NCI-H1417 (cell line): Measurements from ENCODE around the gene CUTC.
"Not testable (repeated sequence)": the region's sequence is repeated elsewhere in the genome, so short reads cannot be mapped to it uniquely, and the experiment has no call there.

Source experiments
- DNase-seq, 3 experiments: peaks; one replicate each; lab custom pipeline; 2025; lab: John Stamatoyannopoulos, UW

Gene CUTC, protein sequence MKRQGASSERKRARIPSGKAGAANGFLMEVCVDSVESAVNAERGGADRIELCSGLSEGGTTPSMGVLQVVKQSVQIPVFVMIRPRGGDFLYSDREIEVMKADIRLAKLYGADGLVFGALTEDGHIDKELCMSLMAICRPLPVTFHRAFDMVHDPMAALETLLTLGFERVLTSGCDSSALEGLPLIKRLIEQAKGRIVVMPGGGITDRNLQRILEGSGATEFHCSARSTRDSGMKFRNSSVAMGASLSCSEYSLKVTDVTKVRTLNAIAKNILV

DNA sequence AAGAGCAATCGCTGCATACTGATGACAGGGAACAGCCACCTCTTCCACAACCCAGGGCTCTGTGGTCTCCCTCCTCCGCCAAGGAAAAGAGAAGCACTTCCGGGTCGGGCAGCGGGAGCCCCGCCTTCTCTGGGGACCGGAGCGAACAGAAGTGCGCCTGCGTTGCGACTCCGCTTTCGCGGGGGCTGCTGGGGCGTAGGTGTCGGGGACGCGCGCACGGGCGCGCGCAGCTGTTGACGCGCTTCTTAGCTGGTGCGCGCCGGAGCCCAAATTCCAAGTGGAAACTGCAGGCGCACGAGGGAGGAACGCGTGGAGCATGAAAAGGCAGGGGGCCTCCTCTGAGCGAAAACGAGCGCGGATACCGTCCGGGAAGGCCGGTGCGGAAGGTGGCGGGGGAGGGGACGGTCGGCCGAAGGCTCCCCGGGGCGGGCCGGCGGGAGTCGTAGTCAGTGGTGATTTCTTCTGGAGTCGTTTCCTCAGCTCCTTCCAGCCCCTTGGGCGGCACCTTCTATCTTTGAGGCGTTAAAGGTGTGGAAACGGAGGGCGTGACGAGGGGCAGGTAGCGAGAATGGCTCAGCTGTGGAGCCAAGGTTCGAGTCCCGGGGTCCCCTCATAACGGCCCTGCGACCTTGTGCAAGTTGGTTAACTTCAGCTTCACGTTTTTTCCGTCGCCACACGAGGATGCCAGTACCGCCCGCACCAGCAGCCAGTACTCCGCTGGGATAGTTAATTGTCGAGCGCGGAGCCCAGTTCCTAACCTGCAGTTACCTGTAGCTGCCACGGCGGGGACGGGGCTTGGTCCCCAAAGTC lies at the start of gene CUTC, which contains the start of gene COX15:
TSS of gene CUTC (plus strand) at position 202 of the 810 bp plus-strand sequence. CDS start at position 317, 115 bp downstream.
TSS of gene COX15 (minus strand) at position 95 of the 810 bp plus-strand sequence. CDS start at position 17, 78 bp downstream.
- peak; percentile 90 to 94 (median 91) for DNase-seq

DNA sequence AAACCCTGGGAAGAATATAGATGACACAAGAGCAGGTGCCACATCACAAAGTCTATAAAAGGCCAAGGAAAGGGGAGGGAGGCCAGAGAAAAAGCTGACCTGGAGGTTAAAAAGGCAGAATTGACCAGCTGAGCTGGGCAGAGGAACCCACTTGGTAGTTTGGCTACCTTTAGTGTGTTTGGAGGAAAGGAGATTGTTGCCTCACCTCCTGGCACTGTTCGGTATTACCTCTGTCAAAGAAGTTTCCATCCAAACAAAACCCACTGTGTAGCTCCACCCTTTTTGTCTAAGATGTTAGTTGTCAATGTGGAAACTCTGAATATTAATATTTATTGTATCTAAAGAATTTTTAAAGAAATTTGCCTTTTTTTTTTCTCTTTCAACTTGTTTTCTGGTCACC lies 49.3 kb upstream of the CUTC start:
- DNase-seq = no peak

DNA sequence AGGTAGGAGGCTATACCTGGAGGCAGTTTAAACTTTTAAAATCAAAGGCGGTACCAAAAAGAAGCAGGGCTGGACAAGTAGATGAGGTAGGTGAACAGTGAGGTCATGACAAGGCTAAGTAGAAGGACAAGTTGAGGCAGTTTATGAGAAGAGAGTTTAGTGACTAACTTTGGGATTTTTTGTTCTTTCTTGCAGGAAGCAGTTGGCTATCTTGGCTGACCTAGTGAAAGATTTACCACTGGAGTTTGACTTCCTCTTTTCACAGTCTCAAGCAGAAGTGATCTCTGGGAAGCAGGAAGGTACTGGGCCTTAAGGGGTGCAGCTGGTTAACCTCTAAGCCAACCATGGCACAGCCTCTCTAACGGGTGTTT lies 46.5 kb upstream of the CUTC start:
- no peak for DNase-seq

DNA sequence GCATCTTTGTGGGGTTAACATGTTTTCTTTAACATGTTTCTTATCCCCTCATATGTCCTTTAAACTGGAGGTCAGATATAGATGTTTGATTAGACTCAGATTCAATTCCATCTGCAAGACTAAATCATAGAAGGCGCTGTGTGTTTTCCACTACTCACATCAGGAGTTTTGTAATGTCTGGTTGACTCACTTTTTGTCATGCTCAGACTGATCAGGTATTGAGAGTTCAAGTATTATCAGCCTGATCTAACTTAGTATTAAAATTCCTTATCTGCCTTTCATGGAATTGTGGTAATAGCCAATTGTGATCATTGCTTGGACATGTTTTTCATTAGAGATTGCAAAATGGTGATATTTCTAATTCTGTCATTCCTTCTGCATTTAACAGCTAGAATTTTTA lies 42.6 kb upstream of the CUTC start:
- DNase-seq = no peak

DNA sequence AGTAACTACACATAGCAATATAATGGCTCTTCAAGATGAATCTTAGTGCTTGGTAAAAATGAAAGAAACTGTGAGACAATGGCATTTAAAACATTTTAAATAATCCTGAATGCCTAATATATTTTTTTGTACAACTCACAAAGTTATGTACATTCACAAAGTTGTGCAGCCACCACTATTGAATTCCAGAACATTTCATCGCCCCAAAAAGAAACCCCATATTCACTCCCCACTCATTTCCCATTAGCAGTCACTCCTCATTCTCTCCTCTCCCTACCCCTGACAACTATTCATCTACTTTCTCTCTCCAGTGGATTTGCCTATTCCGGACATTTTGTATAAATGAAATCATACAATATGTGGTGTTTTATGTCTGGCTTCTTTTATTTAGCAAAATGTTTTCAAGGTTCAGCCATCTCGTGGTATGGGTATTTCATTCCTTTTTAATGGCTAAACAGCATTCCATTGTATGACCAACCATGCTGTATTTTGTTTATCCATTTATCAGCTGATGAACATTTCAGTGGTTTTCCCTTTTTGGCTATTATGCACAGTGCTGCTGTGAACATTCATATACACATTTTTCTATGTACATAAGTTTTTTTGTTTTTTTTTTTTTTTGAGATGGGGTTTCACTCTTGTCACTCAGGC lies 38.0 kb upstream of the CUTC start:
- no peak for DNase-seq

DNA sequence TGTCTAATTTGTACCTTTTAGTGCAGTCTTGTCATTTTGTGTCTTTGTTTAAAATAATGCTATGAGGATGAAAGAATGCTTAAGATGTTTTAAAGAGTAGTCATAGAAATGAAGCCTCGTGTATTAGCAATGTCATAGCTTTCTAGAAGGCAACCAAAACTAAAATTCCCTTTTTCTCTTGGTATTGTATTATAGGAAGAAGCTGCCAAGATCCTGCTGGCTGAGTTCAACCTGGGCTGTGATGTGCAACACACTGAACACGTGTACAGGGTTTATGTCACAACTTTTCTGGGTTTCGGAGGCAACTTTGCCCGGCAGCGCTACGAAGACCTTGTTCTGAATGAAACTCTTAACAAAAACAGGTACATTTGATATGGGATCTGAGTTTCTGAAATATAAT lies 36.3 kb upstream of the CUTC start:
- no peak for DNase-seq

DNA sequence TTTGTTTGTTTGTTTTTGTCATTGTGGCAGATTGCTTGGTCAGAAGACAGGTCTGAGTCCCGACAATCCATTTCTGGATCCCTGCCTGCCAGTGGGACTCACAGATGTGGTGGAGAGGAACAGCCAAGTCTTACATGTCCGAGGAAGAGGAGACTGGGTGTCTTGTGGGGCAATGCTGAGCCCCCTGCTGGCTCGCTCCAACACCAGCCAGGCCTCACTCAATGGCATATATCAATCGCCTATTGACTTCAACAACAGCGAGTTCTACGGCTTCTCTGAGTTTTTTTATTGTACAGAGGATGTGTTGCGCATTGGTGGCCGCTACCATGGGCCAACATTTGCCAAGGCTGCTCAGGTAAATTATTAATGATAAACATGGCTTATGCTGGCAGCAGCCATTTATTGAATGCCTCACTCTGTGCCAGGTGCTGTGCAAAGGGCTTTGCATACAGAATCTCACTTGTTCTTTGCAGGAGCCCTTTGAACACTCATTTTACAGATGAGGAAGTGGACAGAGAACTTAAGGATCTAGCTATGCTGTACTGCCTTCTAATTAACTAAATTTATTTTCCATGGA lies 33.4 kb upstream of the CUTC start:
- no peak for DNase-seq

DNA sequence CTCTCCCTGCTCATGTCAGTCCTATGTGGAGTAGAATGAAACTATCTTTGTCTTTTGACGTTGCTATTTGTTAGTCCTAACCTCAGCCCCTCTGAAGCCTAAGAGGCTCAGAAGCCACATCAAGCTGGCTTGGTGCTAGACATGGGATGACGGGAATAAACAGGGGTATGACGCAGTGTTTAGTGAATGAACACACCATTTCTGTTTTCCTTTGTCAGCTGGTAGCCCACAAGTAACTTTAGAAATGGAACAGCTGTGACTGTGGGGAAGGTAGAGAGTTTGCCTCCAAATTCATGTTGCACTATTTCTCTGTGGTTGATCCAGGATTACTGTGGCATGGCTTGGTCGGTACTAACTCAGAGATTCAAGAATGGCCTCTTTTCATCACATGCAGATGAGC lies 31.4 kb upstream of the CUTC start:
- DNase-seq = no peak

DNA sequence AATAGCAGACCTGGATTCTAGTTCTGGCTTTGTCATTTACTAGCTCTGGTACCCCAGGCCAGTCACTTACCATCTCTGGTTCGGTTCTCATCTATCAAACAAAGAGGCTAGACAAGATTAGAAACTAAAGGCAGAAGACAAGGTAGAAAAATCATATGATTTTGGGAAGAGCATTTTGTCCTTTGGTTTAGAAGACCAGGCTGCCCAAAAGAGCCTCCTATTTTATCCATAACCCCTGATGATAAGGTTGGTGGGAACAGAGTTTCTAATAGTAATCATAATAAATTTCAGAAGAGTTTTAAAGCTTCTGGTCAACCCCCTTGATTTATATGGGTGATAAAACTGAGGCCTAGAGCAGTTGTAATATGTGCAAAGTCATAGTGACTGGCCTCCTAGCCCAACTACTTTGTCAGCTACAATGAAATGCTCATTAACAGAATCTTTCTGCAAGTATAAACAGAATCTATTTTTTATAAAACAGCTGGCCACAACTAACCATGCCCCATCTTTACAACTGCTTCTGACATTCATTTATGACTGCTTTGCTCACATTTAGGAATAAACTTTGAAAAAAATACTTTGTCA lies 23.5 kb upstream of the CUTC start:
- DNase-seq = no peak

DNA sequence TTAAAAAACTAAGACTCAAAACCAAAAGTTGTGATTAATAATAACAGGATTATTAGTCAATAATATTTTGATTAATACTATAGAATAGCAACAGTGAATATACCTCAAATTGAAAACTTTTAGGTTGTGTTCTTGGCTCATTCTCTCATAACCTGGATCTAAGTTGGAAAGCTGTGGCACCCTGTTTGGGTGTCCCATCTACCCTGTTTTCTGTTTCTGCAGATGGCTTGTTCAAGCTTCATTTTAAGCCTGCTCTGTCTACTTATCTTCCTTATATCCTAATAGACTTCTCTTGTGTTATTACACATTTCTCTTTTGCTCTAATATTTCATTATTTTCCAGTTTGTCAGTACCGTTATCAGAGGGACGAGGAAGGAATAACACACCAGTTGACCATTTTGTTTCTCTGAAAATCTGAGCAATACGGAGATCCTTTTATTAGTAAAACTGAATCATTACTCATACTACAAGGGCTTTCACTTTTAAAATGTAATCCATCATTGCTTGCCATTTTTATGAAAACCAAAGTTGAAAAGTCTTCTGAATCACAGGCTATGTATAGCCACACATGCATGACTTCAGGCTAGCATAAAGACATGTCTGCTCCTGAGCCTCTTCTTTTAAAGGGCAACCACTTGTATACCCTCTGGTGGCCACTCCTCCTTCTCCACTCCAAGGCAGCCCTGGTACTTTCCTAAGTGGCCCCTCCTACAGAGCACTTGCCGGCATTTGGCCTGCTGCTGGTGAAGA lies 22.4 kb upstream of the CUTC start:
- peak in 1 of 3 experiments; percentile 22 for DNase-seq

DNA sequence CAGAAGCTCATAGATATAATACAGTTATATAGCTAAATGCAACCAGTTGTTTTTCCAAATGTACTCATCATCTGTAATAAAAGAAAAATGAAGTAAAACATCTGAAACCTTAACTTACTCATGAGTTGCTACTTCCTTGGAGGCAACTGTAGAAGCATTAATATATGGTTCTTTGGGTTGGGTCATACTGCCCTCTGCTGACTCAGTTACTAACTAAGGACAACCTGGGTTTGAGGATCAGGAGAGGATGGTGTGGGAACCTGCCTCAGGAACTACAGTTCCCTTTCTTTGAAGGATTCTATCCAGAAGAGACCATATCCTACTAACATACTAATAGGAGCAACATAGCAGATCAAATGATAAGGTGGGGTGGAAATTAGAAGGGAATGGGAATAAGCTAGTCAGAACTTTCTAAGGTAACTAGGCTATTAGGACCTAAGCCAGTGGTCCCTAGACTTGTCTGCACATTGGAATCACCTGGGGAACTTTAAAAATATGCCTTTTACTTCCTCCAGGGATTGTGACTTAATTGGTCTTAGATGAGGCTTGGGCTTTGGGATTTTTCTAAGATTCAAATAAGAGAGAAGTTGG lies 20.8 kb upstream of the CUTC start:
- peak in 1 of 3 experiments; percentile 45 for DNase-seq

DNA sequence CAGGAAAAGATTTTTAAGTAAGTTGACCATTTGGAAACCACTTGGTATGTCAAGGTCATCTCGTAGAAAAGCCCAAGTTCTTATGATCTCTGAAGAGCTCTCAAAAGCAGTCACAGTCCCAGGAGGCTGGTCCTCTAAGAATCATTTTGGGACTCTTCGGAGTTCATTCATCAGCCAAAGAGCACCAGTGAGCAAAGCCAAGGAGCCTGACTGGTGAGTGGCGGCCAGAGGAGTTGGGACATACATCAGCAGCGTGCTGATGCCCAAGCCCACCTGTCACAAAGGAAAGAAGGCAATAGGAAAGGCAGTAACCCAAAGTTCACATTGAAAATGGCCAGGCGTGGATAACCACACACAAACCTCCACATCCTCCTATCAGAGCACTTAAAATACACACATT lies 17.6 kb upstream of the CUTC start:
- DNase-seq = no peak

DNA sequence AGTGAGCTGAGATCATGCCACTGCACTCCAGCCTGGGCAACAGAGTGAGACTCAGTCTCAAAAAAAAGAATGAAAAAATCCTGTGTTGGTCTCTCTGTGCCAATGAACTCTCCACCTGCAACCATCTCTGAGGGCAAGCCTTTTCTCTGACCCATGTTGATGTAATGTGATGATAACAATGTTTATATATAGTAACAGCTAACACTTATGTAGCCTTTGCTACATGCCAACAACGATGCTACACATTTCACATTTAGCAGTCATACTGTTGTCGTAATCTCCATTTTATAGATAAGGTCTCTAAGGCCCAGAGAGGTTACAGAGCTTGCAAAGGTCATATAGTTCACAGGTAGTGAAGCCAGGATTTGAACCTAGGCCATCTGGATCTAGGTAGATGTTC lies 11.6 kb upstream of the CUTC start:
- DNase-seq = no peak

DNA sequence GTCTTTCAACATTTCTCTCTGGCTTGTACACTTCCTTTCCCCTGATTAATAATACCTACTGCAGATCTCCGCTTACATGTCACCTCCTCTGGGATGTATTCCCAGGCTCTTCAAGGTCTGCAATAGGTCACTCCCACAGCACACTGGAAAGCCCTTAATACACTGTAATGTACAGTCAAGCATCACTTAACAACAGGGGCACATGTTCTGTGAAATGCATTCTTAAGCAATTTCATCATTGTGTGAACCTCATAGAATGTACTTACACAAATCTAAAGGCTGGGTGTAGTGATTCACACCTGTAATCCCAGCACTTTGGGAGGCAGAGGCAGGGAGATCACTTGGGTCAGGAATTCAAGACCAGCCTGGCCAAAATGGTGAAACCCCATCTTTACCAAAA lies 2.0 kb upstream of the CUTC start:
- DNase-seq = no peak

DNA sequence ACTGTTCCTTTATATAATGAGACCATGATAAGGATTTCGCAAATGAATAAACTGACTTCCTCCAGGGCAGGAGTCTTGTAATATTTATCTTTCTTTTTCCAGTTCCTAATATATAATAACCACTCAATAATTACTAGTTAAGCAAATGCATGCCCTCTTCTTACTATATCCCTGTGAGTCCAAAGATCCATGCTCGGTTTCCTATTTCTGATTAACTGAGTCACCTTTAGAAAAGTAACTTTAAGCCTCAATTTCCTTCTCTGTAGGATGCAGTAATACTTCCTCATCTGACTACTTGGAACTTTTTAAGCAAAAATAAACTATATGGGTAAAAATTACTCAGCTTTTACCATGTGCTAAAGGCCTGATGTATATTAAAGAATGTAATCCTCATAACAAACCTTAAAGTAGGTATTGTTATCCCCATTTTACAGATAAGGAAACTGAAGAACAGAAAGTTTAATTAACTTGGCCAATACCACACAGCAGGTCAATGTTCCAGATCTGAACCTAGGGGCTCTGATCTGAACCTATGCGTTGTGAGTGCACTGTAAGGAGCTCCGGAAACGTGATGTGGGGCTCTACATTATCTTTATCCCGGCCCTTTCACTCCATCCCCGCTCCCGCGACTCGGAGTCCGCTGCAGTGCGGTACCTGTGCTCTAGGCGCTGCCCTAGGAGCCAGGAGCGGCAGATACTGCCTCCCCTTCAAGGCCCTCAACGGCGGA lies 565 bp upstream of the CUTC start:
- DNase-seq = no peak

DNA sequence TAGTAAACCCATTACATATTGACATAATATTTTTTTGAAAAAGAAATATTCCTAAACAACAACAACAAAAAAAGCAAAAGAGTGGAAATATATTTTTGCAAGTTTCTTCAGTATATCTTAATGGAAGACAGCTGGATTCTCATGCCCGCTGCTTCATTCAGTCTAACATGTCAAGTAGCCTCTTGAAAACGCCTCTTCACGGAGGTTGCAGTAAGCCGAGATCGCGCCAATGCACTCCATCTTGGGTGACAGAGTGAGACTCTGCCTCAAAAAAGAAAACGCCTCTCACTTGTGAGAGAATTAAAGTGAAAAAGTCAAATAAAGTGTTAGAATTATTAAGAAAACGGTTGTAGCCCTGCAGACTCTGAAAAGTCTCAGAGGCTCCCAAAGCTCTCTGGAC lies 1.3 kb downstream of the CUTC start:
- peak in 2 of 3 experiments; percentile 34 to 78 for DNase-seq

DNA sequence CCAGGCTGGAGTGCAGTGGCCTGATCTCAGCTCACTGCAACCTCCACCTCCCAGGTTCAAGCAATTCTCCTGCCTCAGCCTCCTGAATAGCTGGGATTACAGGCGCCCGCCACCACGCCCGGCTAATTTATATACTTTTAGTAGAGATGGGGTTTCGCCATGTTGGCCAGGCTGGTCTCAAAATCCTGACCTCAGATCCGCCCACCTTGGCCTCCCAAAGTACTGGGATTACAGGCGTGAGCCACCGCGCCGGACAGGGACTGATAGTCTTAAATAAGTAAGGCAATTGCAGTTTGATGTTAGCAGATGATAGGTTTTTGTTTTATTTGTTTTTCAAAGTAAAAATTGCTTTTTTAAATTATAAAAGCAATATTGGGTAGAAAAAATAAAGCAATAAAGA lies 2.1 kb downstream of the CUTC start:
- DNase-seq = not testable (repeated sequence)

DNA sequence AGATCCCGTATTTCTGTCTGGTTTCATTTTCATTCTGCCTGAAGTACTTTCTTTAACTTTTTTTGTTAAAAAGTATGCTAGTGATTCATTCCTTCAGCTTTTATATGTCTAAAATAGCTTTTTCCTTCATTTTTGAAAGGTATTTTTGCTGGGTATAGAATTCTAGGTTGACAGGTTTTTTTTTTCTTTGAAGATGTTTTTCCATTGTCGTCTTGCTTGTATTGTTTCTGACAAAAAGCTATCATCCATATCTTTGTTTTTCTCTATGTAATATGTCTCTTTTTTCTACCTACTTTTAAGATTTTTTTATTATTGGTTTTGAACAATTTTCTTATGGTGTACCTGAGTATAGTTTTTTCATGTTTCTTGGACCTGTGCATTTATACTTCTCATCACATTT lies 8.2 kb downstream of the CUTC start:
- peak in 1 of 3 experiments; percentile 0 for DNase-seq

DNA sequence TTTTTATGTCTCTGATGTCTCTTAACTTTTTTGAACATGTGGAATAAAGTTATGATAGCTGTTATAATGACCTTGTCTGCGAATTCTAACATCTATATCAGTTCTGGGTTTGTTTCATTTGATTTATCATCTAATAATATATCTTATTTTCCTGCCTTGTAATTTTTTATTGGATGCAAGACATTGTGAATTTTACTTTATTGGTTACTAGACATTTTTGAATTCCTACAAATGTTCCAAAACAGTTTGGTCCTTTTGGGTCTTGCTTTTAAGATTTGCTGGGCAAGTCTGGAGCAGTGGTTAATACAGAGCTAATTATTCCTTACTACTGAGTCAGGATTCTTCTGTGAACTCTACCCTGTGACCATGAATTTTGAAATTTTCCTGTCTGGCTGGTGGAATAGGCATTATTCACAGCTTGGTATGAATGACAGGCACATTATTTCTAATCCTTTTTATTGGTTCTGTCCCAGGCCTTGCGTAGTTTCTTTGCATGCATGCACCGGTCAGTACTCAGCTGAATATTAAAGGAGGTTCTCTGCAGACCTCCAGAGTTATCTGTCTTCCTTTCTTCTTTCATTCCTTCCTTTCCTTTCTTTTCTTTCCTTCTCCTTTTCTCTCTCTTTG lies 9.0 kb downstream of the CUTC start:
- no peak for DNase-seq

DNA sequence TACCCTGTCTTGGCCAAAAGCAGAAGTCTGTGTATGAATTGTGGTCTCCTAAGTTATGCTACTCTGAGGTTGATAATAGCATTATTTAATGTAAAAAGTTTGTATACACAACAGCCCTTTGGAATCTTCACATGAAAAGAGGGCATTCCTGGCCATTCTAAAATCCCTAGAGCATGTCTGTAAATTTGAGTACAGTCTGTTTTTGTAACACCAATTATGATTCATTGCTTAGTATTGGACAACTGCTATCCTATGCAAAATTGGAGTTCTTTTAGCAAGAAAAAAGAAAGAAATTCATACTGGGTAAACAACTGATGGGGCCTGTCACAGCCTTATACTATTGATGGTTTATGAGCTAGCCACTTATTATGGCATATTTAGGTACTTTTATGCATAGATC lies 10.2 kb downstream of the CUTC start:
- no peak for DNase-seq
